HG03442 (cell line): ENCODE data around the gene ASB1.

ENCODE experiments used
- ATAC-seq: cut with Tn5 transposase; IDR thresholded peaks from one replicate; pipeline ENCODE4 v1.9.1; 2021; ENCODE audit warnings: mild to moderate bottlenecking, moderate library complexity; ENCODE audit not compliant: unreplicated experiment

Gene ASB1

GRCh38 chr2:238426568-238427434 is at the start of gene ASB1:
ASB1 (plus strand) TSS chr2:238426927; CDS start chr2:238427071, 144 bp downstream.
- peak; percentile 79 for ATAC-seq

DNA sequence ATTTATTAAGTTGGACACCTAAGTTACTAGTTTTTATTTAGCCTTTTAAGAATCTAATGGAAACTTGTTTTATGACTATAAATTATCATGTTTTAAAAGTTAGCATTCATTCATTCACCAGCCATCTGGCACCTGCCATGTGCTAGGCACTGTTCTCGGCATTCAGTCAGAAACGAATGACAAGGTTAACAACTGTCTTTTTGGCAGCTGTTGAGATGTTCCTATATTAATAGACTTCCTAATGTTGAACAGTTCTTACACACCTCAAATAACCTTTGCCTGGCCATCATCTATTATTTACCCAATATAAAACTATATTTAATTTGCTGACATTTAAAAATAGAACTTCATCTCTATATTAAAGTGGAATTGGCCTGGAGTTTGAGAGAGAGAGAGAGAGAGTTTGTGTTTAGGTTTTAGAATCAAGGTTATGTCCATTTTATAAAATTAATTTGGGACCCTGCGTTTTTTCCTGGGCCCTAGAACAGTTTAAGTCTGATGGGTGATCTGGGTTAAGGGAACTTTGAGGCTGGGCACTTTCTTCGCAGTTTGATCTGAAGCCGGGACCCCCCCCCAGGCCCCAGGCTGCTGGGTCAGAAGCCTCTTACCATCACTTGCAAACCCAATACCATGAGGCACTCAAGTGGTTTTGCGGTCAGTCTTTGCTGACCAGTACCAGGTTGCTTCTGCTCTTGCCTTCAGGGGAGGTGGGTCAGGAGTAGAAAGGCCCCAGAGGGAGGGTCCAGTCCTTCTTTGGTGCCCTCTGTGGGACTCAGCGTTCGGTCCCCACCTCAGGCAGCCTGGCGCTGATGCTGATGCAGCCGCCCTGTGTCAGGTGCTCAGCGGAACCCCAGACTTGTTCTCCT is 48.3 kb upstream of the ASB1 start:
- ATAC-seq, result no peak

DNA sequence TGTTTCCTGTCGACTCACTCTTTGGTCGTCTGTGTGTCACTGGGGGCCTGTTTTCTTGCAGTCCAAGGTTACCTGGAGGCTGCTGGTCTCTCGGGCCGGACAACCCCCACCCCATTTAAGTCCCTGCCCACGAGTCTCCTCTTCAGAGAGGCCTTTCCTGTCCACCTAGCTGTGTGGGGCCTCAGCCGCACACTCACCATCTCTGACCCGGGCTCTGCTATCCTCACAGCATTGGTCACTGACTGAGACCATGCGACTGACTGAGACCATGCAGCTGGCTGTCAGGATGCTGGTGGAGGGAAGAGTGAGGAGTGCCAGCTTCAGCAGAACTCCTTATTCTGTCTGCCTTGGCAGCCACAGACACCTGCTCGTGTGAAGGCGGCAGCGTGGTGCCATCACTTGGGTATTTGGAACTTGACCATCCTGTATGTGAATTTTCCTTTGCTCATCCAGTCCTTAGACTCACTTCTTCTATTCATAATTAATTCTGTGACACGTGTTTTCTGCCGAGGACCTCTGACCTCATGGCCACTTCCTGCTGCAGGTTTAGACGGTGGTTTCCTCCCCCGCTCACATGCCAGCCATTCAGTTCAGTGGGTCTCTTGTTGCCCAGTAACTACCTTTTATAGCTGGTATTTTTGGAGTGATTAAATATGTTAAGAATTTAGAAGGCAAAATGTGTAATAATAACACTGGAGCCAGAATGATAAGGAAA is 47.5 kb upstream of the ASB1 start:
- ATAC-seq, result no peak

DNA sequence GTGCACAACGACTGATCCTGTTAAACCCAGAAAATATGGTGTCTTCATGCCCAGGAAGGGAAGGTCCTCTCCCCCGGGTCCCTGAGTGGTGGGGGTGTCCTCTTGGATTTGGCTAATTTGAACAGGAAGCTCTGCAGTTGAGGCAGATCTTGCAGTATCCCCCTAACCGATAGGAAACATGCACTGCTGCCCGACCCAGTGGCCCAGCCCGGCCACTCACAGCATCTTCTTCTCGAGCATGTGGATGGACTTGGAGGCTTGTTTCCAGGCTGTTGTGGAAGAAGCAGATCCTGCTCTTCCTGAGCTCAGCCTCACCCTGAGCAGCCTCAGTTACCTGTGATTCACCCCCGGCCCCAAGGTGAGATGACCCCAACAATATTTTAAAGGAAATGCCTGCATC is 46.4 kb upstream of the ASB1 start:
- ATAC-seq, result no peak

- no peak for ATAC-seq
These were observed 45.9 kb upstream of the ASB1 start for GRCh38 chr2:238380785-238381184.

DNA sequence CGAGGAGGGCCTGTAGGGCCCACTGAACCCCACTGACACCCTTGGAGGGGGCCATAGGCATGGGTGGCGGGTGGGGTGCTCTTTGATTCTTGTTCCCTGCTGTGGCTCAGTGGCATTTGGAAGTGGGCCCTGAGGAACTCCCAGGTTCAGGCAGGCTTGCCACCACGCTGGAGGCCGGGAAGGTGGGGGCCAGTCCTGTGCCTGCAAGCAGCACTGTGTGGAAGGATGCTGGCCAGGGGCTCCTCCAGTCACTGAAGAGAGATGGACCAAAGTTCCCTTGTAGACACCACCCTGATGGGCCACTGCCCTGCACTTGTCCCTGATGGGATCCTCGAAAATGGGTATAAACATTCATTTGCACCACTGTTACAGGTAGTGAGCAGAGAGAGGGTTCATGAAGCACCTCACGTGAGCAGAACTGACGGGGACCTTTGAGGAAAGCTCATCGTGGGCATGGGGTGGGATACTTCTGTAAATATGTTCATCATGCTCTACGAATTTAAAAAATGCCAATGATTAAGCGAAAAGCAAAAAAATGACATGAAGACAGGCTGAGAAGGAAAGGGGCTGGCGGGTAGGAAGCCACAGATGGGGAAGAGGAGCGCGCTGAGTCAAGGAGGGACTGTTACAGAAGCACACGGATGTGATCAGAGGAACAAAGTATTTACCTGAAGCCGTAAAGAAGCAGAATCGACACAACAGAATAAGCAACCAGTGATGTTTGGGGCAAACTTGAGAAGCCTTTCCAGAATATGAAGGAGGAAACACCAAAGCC is 45.2 kb upstream of the ASB1 start:
- ATAC-seq, result no peak

DNA sequence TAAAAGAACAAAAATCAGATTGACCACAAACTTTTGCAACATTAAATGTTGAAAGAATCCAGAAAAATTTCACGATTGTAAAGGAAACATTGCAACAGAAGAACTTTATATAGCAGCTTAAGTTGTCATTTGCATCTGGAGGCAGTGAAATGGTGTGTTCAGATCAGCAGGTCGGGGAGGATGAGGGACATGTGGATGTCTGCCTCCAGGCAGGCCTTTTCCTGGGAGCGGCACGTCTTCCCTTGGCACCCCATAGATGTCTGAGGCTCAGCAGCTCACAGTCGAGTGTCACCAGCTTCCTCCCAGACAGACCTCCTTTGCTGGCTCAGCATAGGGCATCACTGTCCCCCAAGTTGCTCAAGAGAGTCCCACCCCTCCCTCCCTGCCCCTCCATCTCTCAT is 44.3 kb upstream of the ASB1 start:
- no peak for ATAC-seq

GRCh38 chr2:238383135-238383534 is 43.6 kb upstream of the ASB1 start:
- no peak for ATAC-seq

DNA sequence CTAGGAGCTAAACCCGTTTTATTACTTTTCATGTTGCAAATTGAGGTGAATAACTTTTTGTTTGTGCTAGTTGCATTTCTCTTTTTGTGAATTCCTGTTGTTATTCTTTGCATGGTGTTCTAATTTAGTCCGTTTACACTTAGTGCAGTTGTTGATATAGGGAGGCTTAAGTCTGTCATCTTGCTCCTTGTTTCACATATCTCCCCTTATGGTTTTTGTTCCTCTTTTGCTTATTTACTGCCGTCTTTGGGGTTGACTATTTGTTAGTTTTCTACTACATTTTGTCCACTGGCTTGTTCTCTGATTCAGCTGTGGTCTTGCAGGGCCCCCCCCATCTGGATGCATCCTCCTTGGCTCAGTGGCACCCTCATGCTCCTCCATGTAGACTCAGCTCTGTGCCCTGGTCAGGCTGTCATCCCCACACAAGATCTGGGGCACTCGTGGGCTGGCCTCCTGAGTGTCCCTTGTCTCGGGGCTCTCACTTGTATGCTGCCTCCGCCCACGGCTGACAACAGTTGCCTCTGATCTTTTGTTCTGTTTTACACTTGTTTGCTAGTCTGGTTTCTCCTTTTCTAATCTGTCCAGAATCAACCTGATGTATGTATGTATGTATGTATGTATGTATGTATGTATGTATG is 42.9 kb upstream of the ASB1 start:
- no peak for ATAC-seq

GRCh38 chr2:238387332-238387731 is 39.4 kb upstream of the ASB1 start:
- ATAC-seq, result no peak

GRCh38 chr2:238388794-238389193 is 37.9 kb upstream of the ASB1 start:
- ATAC-seq, result no peak

DNA sequence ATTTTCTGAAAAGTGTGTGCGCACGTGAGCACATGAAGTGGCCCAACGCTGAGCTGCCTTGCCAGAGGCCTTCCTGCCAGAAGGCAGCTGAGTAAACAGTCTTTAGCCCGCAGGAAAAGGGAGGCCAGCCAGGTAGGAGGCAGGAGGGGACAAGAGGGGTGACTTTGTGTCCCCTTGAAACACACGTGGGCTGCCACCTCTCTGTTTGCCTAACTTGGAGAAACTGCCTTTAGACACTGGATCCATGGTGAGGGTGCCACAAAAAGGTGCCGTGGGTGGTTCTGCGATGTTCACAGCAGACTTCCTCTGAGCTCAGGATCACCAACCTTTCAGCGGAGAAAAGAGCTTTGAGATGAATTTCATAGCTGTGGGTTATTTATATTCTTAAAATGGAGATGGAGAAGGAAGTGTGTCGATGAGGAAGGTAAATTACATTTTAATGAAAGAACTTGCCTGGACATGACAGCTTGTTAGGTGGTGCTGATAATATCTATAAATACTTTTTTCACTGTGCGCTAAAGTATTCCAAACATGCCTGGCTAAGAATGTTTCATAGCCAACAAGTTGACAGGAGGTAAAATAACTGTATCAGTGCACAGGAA is 36.6 kb upstream of the ASB1 start:
- no peak for ATAC-seq

- ATAC-seq, result no peak
These were observed 35.6 kb upstream of the ASB1 start for GRCh38 chr2:238391042-238391689.

GRCh38 chr2:238396663-238397062 is 30.1 kb upstream of the ASB1 start:
- ATAC-seq, result no peak

DNA sequence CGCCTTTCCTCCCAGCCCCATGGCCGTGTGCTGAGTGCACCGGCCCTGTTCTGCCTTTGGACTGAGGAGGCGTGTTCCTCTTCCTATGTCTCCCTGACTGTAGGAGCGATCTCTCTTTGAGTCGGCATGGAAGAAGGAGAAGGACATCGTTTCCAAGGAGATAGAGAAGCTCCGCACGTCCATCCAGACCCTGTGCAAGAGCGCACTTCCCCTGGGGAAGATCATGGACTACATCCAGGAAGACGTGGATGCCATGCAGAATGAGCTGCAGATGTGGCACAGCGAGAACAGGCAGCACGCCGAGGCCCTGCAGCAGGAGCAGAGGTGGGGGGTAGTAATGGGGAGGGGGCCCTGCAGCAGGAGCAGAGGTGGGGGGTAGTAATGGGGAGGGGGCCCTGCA is 29.4 kb upstream of the ASB1 start:
- no peak for ATAC-seq

- ATAC-seq, result no peak
These were observed 28.1 kb upstream of the ASB1 start for GRCh38 chr2:238398577-238398976.

DNA sequence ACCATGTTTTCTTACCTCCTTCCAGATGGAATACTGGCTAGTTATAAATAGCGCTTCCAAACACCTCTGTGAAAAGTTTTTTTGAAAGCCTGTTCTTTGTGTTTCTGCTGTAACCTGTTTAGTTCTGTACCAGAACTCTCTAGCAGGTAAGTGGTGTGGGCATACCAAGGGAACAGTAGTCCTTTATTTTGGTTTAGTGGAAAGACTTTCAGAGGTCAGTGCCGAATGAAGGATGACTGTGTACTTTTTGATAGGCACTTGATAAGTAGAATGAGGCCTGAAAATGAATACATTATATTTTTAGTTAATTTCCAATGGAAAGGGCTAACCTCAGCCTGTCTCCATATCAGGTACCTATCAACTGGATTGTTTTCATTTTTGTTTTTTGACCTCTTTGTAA is 27.6 kb upstream of the ASB1 start:
- no peak for ATAC-seq

DNA sequence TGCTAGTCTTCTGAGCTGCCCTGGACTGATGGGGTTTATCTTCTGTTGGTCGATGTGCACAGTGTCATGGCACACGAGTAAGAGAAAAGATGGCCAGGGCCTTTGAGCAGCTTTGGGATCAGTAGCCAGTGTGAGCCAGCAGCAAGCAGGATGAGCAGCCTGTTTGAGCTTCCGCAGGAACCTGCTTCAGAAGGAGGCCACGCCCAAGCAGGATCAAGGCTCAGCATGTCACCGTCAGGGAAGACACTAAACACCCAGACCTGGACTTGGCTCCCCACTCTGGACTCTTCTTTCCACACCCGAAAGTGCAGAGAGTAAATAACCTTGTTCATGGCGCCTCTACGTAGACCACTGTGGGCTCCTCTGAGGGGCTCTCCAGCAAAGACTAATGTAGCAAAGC is 25.2 kb upstream of the ASB1 start:
- no peak for ATAC-seq
